Smooth muscle cell (in vitro differentiated cells): Measurements from ENCODE around the gene CIT. TPM values are rescaled to one million over a fixed set of nuclear protein-coding genes. Genes with fewer than 3 reads are reported as not detected.

Source experiments
- DNase-seq: peaks from one replicate; lab custom pipeline; 2025; ENCODE audit not compliant: unreplicated experiment; lab: John Stamatoyannopoulos, UW
- H2AFZ ChIP-seq: fragments of 200-600 bp; sonication (generic); 2 replicates; pipeline ENCODE4 v1.6.0; 2016; ENCODE audit warnings: antibody characterized with exemption, low read depth, mild to moderate bottlenecking
- H3F3A ChIP-seq: fragments of 200-600 bp; sonication (generic); 2 replicates; pipeline ENCODE4 v1.6.0; 2017; ENCODE audit warnings: antibody characterized with exemption, low read depth
- H3K27ac ChIP-seq: fragments of 200-600 bp; sonication (generic); 2 replicates; pipeline ENCODE4 v1.5.1; 2016; ENCODE audit warnings: low read depth, mild to moderate bottlenecking
- H3K27me3 ChIP-seq: fragments of 200-600 bp; sonication (generic); 2 replicates; pipeline ENCODE4 v1.6.1; 2016; ENCODE audit warnings: low read depth, mild to moderate bottlenecking
- H3K36me3 ChIP-seq: fragments of 200-600 bp; sonication (generic); 2 replicates; pipeline ENCODE4 v1.5.1; 2016; ENCODE audit warnings: low read depth
- H3K4me1 ChIP-seq: fragments of 200-600 bp; sonication (generic); 2 replicates; pipeline ENCODE4 v1.5.1; 2016; ENCODE audit warnings: low read depth
- H3K4me2 ChIP-seq: fragments of 200-600 bp; sonication (generic); 2 replicates; pipeline ENCODE4 v1.6.0; 2016; ENCODE audit warnings: mild to moderate bottlenecking
- H3K4me3 ChIP-seq: fragments of 200-600 bp; sonication (generic); 2 replicates; pipeline ENCODE4 v1.5.1; 2016; ENCODE audit warnings: mild to moderate bottlenecking
- H3K79me2 ChIP-seq: fragments of 200-600 bp; sonication (generic); 2 replicates; pipeline ENCODE4 v1.6.0; 2016; ENCODE audit warnings: low read depth, mild to moderate bottlenecking
- H3K9ac ChIP-seq: fragments of 200-600 bp; sonication (generic); 2 replicates; pipeline ENCODE4 v1.6.0; 2016; ENCODE audit warnings: low read depth
- H3K9me3 ChIP-seq: fragments of 200-600 bp; sonication (generic); replicated peaks from 2 replicates; pipeline ENCODE4 v1.5.1; 2016; ENCODE audit warnings: low read depth
- H4K20me1 ChIP-seq: fragments of 200-600 bp; sonication (generic); 2 replicates; pipeline ENCODE4 v1.6.0; 2016; ENCODE audit warnings: low read depth
- WGBS: methylation state at CpG from one replicate; pipeline ENCODE4 v1.1.7; 2016; ENCODE audit warnings: low lambda C conversion rate; 5-methylcytosine and 5-hydroxymethylcytosine counted together
- polyA plus RNA-seq: library from polyadenylated mRNA; unstranded; fragments of >200 nt; fragmentation: Nextera tagmentation; extraction: Ambion mirVana; gene quantifications from 2 replicates; pipeline ENCODE4 v1.2.1, GENCODE V29; 2016
- total RNA-seq: library from RNA; depleted of rRNA; stranded (reverse); fragments of >200 nt; gene quantifications from 2 replicates; pipeline ENCODE4 v1.2.3, GENCODE V29; 2014
- TF ChIP-seq, protein P1 (sequence below): fragments of 200-600 bp; sonication (generic); IDR thresholded peaks from 2 replicates; pipeline ENCODE4 v1.5.1; 2017; ENCODE audit warnings: borderline replicate concordance, mild to moderate bottlenecking, antibody characterized with exemption; ENCODE audit not compliant: insufficient read depth, poor library complexity, severe bottlenecking

The CIT gene
- total and polyA plus RNA-seq, 2 experiments from 2014 or later, result 3.2 to 9.1 TPM

DNA sequence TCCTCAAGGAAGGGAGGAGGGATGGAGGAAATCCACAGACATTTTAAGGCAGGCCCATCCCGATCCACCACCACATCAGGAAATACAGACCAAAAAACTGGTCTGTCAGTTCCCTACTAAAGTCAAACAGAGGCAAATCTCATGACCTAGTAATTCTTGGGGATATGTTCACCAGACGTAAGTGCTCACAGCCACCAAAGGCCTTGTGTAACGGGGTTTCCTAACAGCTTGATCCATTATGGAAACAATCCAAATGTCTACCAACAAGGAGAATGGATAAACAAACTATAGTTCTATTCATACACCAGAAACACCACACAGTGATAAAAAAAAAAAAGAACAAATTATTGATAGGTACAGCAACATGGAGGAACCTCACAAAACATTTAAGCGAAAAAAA, 136.3 kb downstream of the CIT start:
- H3K4me3 ChIP-seq, result no peak overlapping the region
- WGBS, result 92% methylated on average over 4 of the region's 4 CpGs

GRCh38 chr12:119735079-119735478, 142.0 kb downstream of the CIT start:
- Histone ChIP-seq H3K4me1 (no peaks in the 10 kb centered on the region), H3K4me3 (no peak overlapping the region), H3K79me2 (no peaks in the 10 kb centered on the region), H3K9me3 (no peaks in the 10 kb centered on the region), H4K20me1 (no peaks in the 10 kb centered on the region), H3K27ac (no peak overlapping the region), H3K27me3 (no peaks in the 10 kb centered on the region), H3K9ac (no peak overlapping the region), H3K4me2 (no peak overlapping the region), H3K36me3 (no peaks in the 10 kb centered on the region), H2AFZ (no peak overlapping the region), H3F3A (no peaks in the 10 kb centered on the region)
- WGBS, result 98% methylated on average over 17 of the region's 17 CpGs
- DNase-seq, result no peak
- TF ChIP-seq, protein P1, sequence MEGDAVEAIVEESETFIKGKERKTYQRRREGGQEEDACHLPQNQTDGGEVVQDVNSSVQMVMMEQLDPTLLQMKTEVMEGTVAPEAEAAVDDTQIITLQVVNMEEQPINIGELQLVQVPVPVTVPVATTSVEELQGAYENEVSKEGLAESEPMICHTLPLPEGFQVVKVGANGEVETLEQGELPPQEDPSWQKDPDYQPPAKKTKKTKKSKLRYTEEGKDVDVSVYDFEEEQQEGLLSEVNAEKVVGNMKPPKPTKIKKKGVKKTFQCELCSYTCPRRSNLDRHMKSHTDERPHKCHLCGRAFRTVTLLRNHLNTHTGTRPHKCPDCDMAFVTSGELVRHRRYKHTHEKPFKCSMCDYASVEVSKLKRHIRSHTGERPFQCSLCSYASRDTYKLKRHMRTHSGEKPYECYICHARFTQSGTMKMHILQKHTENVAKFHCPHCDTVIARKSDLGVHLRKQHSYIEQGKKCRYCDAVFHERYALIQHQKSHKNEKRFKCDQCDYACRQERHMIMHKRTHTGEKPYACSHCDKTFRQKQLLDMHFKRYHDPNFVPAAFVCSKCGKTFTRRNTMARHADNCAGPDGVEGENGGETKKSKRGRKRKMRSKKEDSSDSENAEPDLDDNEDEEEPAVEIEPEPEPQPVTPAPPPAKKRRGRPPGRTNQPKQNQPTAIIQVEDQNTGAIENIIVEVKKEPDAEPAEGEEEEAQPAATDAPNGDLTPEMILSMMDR, result no peak

More for the DNA sequence above, 136.3 kb downstream of the CIT start:
- Histone ChIP-seq H4K20me1 (no peaks in the 10 kb centered on the region), H3K79me2 (no peaks in the 10 kb centered on the region), H3K4me1 (no peaks in the 10 kb centered on the region), H3K27ac (no peak overlapping the region), H3K4me2 (no peak overlapping the region), H2AFZ (no peak overlapping the region), H3K9ac (no peak overlapping the region), H3F3A (no peaks in the 10 kb centered on the region), H3K9me3 (no peaks in the 10 kb centered on the region), H3K27me3 (no peaks in the 10 kb centered on the region), H3K36me3 (peaks cover 10% of the 10 kb centered on the region)
- DNase-seq, result no peak
- TF ChIP-seq, protein P1, result no peak

GRCh38 chr12:119730381-119730780, 146.7 kb downstream of the CIT start:
- TF ChIP-seq, protein P1, result no peak
- H3K4me2 ChIP-seq, result no peak overlapping the region
- WGBS, result 98% methylated on average over 13 of the region's 13 CpGs
- no peaks in the 10 kb centered on the region for H4K20me1 ChIP-seq
- no peak overlapping the region for H3K4me3 ChIP-seq
- no peak for DNase-seq
- H3F3A ChIP-seq, result no peaks in the 10 kb centered on the region
- H3K9ac ChIP-seq, result no peak overlapping the region
- H3K27ac ChIP-seq, result no peak overlapping the region
- no peaks in the 10 kb centered on the region for H3K79me2 ChIP-seq
- H3K36me3 ChIP-seq, result no peaks in the 10 kb centered on the region
- H3K4me1 ChIP-seq, result no peaks in the 10 kb centered on the region
- H2AFZ ChIP-seq, result no peak overlapping the region
- no peaks in the 10 kb centered on the region for H3K27me3 ChIP-seq
- no peaks in the 10 kb centered on the region for H3K9me3 ChIP-seq

DNA sequence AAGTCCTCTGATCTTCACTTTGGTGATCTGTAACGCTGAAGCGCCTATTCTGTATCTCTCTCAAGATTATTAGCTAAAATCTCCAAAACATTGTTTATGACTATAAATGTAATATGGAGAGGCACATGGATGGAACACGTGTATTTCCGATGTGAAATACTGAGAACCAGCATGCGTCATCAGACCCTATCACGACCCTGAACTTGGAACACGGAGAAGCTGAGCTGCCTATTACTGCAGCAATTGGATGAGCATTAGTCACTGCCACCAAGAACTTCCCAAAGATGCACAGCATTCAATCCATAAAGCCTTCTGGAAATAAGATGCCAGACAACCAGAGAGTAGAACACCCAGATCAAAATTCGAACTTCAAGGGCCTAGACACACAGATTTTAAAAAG, 147.2 kb downstream of the CIT start:
- H3K9me3 ChIP-seq, result no peaks in the 10 kb centered on the region
- no peak overlapping the region for H3K27ac ChIP-seq
- H4K20me1 ChIP-seq, result no peaks in the 10 kb centered on the region
- H3K79me2 ChIP-seq, result no peaks in the 10 kb centered on the region
- H3K9ac ChIP-seq, result no peak overlapping the region
- 96% methylated on average over 8 of the region's 8 CpGs for WGBS
- no peak overlapping the region for H2AFZ ChIP-seq
- H3K4me1 ChIP-seq, result no peaks in the 10 kb centered on the region
- no peak for DNase-seq
- no peak overlapping the region for H3K4me2 ChIP-seq
- H3K36me3 ChIP-seq, result no peaks in the 10 kb centered on the region
- H3F3A ChIP-seq, result no peaks in the 10 kb centered on the region
- no peaks in the 10 kb centered on the region for H3K27me3 ChIP-seq
- H3K4me3 ChIP-seq, result no peak overlapping the region
- TF ChIP-seq, protein P1, result no peak
